ENCODE measurements around the gene RIPK1. TPM values are rescaled to one million over a fixed set of nuclear protein-coding genes. Genes with fewer than 3 reads are reported as not detected.

RIPK1 gene
- total RNA-seq, 1 experiment from 2014 or later, result 19.1 TPM

GRCh38 chr6:3157131-3157933, 89.0 kb downstream of the RIPK1 start, which contains the start of gene TUBB2A (continued):
- TF ChIP-seq YY1 (IDR thresholded peaks at IDR 0.05; ENCODE audit: extremely low read depth, insufficient replicate concordance, low read depth, low read length), result peak; percentile 42
- peak; percentile 69; the same call in 1 of the 2 replicates for TF ChIP-seq MAX (IDR thresholded peaks at IDR 0.05)
- no peak for TF ChIP-seq FOSL1 (IDR thresholded peaks at IDR 0.05; ENCODE audit: low read depth)
- peak; percentile 97 for TF ChIP-seq POLR2A (IDR thresholded peaks at IDR 0.05; ENCODE audit: borderline replicate concordance, extremely low read depth, insufficient read depth, insufficient read length)

GRCh38 chr6:3159805-3160781, 91.8 kb downstream of the RIPK1 start:
- Histone ChIP-seq H3K79me2 (ENCODE audit: insufficient read depth, low read length) (peaks cover 7% of the 10 kb centered on the region), H3K4me2 (ENCODE audit: low read length) (peak overlapping the region; percentile 54), H4K20me1 (ENCODE audit: insufficient read depth) (no peaks in the 10 kb centered on the region), H3K9me2 (ENCODE audit: insufficient read depth) (no peaks in the 10 kb centered on the region), H3K9ac (ENCODE audit: low read length) (peak overlapping the region; percentile 35), H3K27ac (ENCODE audit: low read depth, low read length) (no peak overlapping the region; the same call in 1 of the 2 replicates), H3K4me3 (replicated peaks in 1 of 2; ENCODE audit: low read depth in 1 of 2, low read length in 2 of 2) (no peak overlapping the region; a peak in 1 of 4 replicates), H3K36me3 (ENCODE audit: control insufficient read depth in 1 of 2, insufficient read depth in 2 of 2, low read length in 2 of 2) (peaks cover 3% of the 10 kb centered on the region in 2 experiments; a peak in 2 of 4 replicates), H3K4me1 (ENCODE audit: control insufficient read depth in 1 of 2, insufficient read depth in 2 of 2, low read length in 2 of 2) (peaks cover 14 to 66% of the 10 kb centered on the region in 2 experiments), H3K27me3 (ENCODE audit: insufficient read depth, low read length) (no peaks in the 10 kb centered on the region), H3K9me3 (ENCODE audit: control insufficient read depth in 1 of 2, insufficient read depth in 1 of 2, low read depth in 1 of 2, low read length in 2 of 2) (no peaks in the 10 kb centered on the region), H2AFZ (ENCODE audit: low read depth, low read length, poor library complexity, severe bottlenecking) (no peak overlapping the region)
- CTCF ChIA-PET, result interaction anchor here (1.1 to 1.2 kb wide), 2 partner anchors 36 to 49 kb away, joined by 3 read pairs; no protein-coding TSS in a partner anchor
- POLR2A ChIA-PET, result interaction anchor here (0.7 to 2.1 kb wide), 2 partner anchors 12 to 49 kb away, joined by 3 to 5 read pairs; no protein-coding TSS in a partner anchor
- ATAC-seq (no peak), DNase-seq (ENCODE audit: low read depth, low spot score) (peak; percentile 33)
- intact Hi-C loops (cut with micrococcal nuclease), result no loop called here
- TF ChIP-seq MAX (IDR thresholded peaks at IDR 0.05) (peak; percentile 28; the same call in 1 of the 2 replicates), SIN3A (IDR thresholded peaks at IDR 0.05; ENCODE audit: low read depth) (no peak)
- RAD21 ChIA-PET (ENCODE audit: low non-redundant PET in 1 of 2, low total read pairs in 2 of 2, uncharacterized antibody in 2 of 2, unreplicated experiment in 2 of 2), result no interaction called here
- BruUV-seq (replicated peaks), result no TSS peak

Data from HCT116 (cell line).